ENCODE measurements around the gene TRIL. TPM values are rescaled to one million over a fixed set of nuclear protein-coding genes. Genes with fewer than 3 reads are reported as not detected.

The TRIL gene
- total and polyA plus RNA-seq, 2 experiments from 2014 or later, result 0.08 to 0.32 TPM

DNA sequence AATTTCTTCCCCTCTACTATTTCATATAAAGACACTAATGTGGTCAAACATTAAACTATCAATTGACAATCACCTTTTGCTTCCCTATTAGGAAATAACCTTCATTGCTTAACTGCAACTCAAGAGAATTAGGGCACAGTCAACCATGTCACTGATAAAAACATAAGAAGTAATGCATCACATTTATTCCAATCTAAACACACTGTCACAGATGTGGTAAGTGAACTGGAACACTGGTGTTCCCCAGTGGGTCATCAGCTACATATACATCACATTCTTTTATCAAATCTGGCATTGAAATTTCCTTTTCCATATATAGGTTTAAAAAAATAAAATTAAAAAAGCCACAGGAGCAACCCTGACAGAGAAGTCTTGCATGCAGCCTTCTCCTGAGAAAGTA is 3.7 kb downstream of the TRIL start:
- no peak overlapping the region for H3K27ac ChIP-seq
- H3F3A ChIP-seq (ENCODE audit: insufficient read depth), result no peaks in the 10 kb centered on the region
- H3K9me3 ChIP-seq (ENCODE audit: low read depth), result no peaks in the 10 kb centered on the region
- no peak for TF ChIP-seq EZH2 (IDR thresholded peaks at IDR 0.05; ENCODE audit: insufficient read depth, poor library complexity, severe bottlenecking)
- TF ChIP-seq EZH2phosphoT487 (IDR thresholded peaks at IDR 0.05; ENCODE audit: insufficient read depth, low read depth), result no peak
- in situ Hi-C loops (cut with MboI), result no loop called here
- H3K4me2 ChIP-seq (ENCODE audit: unreplicated experiment), result no peak overlapping the region
- H3K27me3 ChIP-seq (replicated peaks; ENCODE audit: insufficient read depth), result peaks cover 32% of the 10 kb centered on the region; the same call in 1 of the 2 replicates
- no peaks in the 10 kb centered on the region for H3K36me3 ChIP-seq (ENCODE audit: low read depth)
- no peaks in the 10 kb centered on the region for H3K9me2 ChIP-seq (ENCODE audit: insufficient read depth)
- no peak overlapping the region for H3K9ac ChIP-seq
- no peaks in the 10 kb centered on the region for H3K79me2 ChIP-seq (ENCODE audit: insufficient read depth)
- no peaks in the 10 kb centered on the region for H3K4me1 ChIP-seq (ENCODE audit: insufficient read depth)
- DNase-seq, result no peak
- no peak overlapping the region for H2AFZ ChIP-seq
- no peak overlapping the region for H3K4me3 ChIP-seq
- H4K20me1 ChIP-seq (ENCODE audit: insufficient read depth), result no peaks in the 10 kb centered on the region

GRCh38 chr7:28953633-28954032 is 4.5 kb downstream of the TRIL start:
- H3K9me3 ChIP-seq (ENCODE audit: low read depth), result no peaks in the 10 kb centered on the region
- no peaks in the 10 kb centered on the region for H3K36me3 ChIP-seq (ENCODE audit: low read depth)
- peak; percentile 27 for DNase-seq
- 15 to 18% methylated on average over 4 of the region's 4 CpGs for WGBS, 2 experiments (ENCODE audit: low coverage in 1 of 2, low lambda C conversion rate in 2 of 2, missing lambda C conversion rate in 2 of 2)
- H3K4me3 ChIP-seq, result no peak overlapping the region
- no peak overlapping the region for H2AFZ ChIP-seq
- H3K27me3 ChIP-seq (replicated peaks; ENCODE audit: insufficient read depth), result peaks cover 32% of the 10 kb centered on the region; the same call in 1 of the 2 replicates
- H3K9me2 ChIP-seq (ENCODE audit: insufficient read depth), result no peaks in the 10 kb centered on the region
- no peaks in the 10 kb centered on the region for H3F3A ChIP-seq (ENCODE audit: insufficient read depth)
- H3K27ac ChIP-seq, result no peak overlapping the region
- H4K20me1 ChIP-seq (ENCODE audit: insufficient read depth), result no peaks in the 10 kb centered on the region
- in situ Hi-C loops (cut with MboI), result no loop called here
- TF ChIP-seq EZH2 (IDR thresholded peaks at IDR 0.05; ENCODE audit: insufficient read depth, poor library complexity, severe bottlenecking) (no peak), EZH2phosphoT487 (IDR thresholded peaks at IDR 0.05; ENCODE audit: insufficient read depth, low read depth) (no peak)
- H3K4me2 ChIP-seq (ENCODE audit: unreplicated experiment), result no peak overlapping the region
- no peak overlapping the region for H3K9ac ChIP-seq
- no peaks in the 10 kb centered on the region for H3K79me2 ChIP-seq (ENCODE audit: insufficient read depth)
- H3K4me1 ChIP-seq (ENCODE audit: insufficient read depth), result no peaks in the 10 kb centered on the region

GRCh38 chr7:28942168-28942567 is 16.0 kb downstream of the TRIL start:
- DNase-seq, result peak; percentile 18
- H3K79me2 ChIP-seq (ENCODE audit: insufficient read depth), result no peaks in the 10 kb centered on the region
- H3K27me3 ChIP-seq (replicated peaks; ENCODE audit: insufficient read depth), result 0 out of 2 replicates have a peak, but pooled peaks cover 6% of the 10 kb centered on the region
- TF ChIP-seq EZH2 (IDR thresholded peaks at IDR 0.05; ENCODE audit: insufficient read depth, poor library complexity, severe bottlenecking) (no peak), EZH2phosphoT487 (IDR thresholded peaks at IDR 0.05; ENCODE audit: insufficient read depth, low read depth) (no peak)
- no peak overlapping the region for H3K4me2 ChIP-seq (ENCODE audit: unreplicated experiment)
- H2AFZ ChIP-seq, result no peak overlapping the region
- H3K9ac ChIP-seq, result no peak overlapping the region
- no peaks in the 10 kb centered on the region for H3F3A ChIP-seq (ENCODE audit: insufficient read depth)
- H3K9me3 ChIP-seq (ENCODE audit: low read depth), result no peaks in the 10 kb centered on the region
- no peak overlapping the region for H3K27ac ChIP-seq
- H3K4me3 ChIP-seq, result no peak overlapping the region
- H3K9me2 ChIP-seq (ENCODE audit: insufficient read depth), result no peaks in the 10 kb centered on the region
- no peaks in the 10 kb centered on the region for H3K36me3 ChIP-seq (ENCODE audit: low read depth)
- H4K20me1 ChIP-seq (ENCODE audit: insufficient read depth), result no peaks in the 10 kb centered on the region
- 58 to 63% methylated on average over 3 of the region's 3 CpGs for WGBS, 2 experiments (ENCODE audit: low coverage in 1 of 2, low lambda C conversion rate in 2 of 2, missing lambda C conversion rate in 2 of 2)
- in situ Hi-C loops (cut with MboI), result no loop called here
- no peaks in the 10 kb centered on the region for H3K4me1 ChIP-seq (ENCODE audit: insufficient read depth)

DNA sequence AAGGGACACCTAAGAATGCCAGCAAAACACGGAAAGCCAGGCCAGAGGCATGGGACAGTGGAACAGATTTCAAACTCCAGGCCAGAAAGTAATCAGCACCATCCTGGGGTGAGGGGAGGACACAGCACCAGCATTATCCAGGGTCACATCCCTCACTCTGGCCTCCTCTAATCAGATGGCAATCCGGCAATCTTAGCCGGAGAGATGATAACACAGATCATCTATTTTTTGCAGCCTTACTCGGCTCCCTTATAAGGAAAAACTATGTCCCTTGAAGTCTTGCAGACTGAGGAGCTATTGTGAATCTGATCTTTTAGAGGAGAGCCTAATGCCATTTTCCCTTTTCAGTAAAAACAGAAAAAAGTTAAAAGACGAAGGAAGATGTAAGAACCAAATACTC is 16.5 kb downstream of the TRIL start:
- H3K9me3 ChIP-seq (ENCODE audit: low read depth), result no peaks in the 10 kb centered on the region
- no peaks in the 10 kb centered on the region for H3K4me1 ChIP-seq (ENCODE audit: insufficient read depth)
- no peak overlapping the region for H2AFZ ChIP-seq
- no peak for DNase-seq
- TF ChIP-seq EZH2phosphoT487 (IDR thresholded peaks at IDR 0.05; ENCODE audit: insufficient read depth, low read depth), result no peak
- no peak for TF ChIP-seq EZH2 (IDR thresholded peaks at IDR 0.05; ENCODE audit: insufficient read depth, poor library complexity, severe bottlenecking)
- 86 to 90% methylated on average over 5 of the region's 5 CpGs for WGBS, 2 experiments (ENCODE audit: low coverage in 1 of 2, low lambda C conversion rate in 2 of 2, missing lambda C conversion rate in 2 of 2)
- H3K36me3 ChIP-seq (ENCODE audit: low read depth), result no peaks in the 10 kb centered on the region
- no peak overlapping the region for H3K4me3 ChIP-seq
- no peaks in the 10 kb centered on the region for H4K20me1 ChIP-seq (ENCODE audit: insufficient read depth)
- 0 out of 2 replicates have a peak, but pooled peaks cover 6% of the 10 kb centered on the region for H3K27me3 ChIP-seq (replicated peaks; ENCODE audit: insufficient read depth)
- no peaks in the 10 kb centered on the region for H3F3A ChIP-seq (ENCODE audit: insufficient read depth)
- in situ Hi-C loops (cut with MboI), result no loop called here
- no peak overlapping the region for H3K9ac ChIP-seq
- no peaks in the 10 kb centered on the region for H3K9me2 ChIP-seq (ENCODE audit: insufficient read depth)
- no peak overlapping the region for H3K4me2 ChIP-seq (ENCODE audit: unreplicated experiment)
- no peak overlapping the region for H3K27ac ChIP-seq
- no peaks in the 10 kb centered on the region for H3K79me2 ChIP-seq (ENCODE audit: insufficient read depth)

Measured in GM23248 (cell line).